Measurements from ENCODE around the gene HES3. TPM values are rescaled to one million over a fixed set of nuclear protein-coding genes. Genes with fewer than 3 reads are reported as not detected.

The HES3 gene
- total RNA-seq, 1 donor from 2014 or later, result not detected

DNA sequence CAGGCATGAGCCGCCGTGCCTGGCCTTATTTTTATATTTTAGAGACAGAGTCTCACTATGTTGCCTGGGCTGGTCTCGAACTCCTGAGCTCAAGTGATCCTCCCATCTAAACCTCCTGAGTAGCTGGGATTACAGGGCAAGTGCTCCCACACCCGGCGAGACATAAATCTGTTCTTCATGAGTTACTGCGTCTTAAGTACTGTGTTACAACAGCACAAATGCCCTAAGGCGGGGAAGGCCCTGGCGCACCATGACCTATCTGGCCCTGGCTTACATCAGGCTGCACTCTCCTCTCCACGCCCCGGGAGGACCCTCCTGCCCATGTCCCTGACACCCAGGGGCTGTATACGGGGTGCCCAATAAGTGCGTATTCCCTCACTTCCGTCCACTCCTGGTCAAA lies 12.7 kb downstream of the HES3 start:
- Histone ChIP-seq H3K36me3 (peaks cover 0 to 12% of the 10 kb centered on the region in 2 donors), H3K4me3 (no peak overlapping the region), H3K27me3 (no peaks in the 10 kb centered on the region), H3K27ac (no peak overlapping the region), H3K9me3 (no peaks in the 10 kb centered on the region), H3K4me1 (peaks cover 25% of the 10 kb centered on the region)
- intact Hi-C loops (cut with DNase I), result no loop called here
- no peak for TF ChIP-seq POLR2AphosphoS5 (IDR thresholded peaks at IDR 0.05; ENCODE audit: insufficient read depth in 1 of 2, low read depth in 1 of 2)
- no peak for TF ChIP-seq POLR2A (IDR thresholded peaks at IDR 0.05)
- TF ChIP-seq, protein P1, sequence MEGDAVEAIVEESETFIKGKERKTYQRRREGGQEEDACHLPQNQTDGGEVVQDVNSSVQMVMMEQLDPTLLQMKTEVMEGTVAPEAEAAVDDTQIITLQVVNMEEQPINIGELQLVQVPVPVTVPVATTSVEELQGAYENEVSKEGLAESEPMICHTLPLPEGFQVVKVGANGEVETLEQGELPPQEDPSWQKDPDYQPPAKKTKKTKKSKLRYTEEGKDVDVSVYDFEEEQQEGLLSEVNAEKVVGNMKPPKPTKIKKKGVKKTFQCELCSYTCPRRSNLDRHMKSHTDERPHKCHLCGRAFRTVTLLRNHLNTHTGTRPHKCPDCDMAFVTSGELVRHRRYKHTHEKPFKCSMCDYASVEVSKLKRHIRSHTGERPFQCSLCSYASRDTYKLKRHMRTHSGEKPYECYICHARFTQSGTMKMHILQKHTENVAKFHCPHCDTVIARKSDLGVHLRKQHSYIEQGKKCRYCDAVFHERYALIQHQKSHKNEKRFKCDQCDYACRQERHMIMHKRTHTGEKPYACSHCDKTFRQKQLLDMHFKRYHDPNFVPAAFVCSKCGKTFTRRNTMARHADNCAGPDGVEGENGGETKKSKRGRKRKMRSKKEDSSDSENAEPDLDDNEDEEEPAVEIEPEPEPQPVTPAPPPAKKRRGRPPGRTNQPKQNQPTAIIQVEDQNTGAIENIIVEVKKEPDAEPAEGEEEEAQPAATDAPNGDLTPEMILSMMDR (IDR thresholded peaks at IDR 0.05), result no peak
- DNase-seq (ENCODE audit: extremely low spot score in 2 of 2), result no peak

- TF ChIP-seq POLR2AphosphoS5 (IDR thresholded peaks at IDR 0.05; ENCODE audit: insufficient read depth in 1 of 2, low read depth in 1 of 2), result no peak
- TF ChIP-seq, protein P1 (IDR thresholded peaks at IDR 0.05), result no peak
Measured at GRCh38 chr1:6257541-6258069, 13.6 kb downstream of the HES3 start.

DNA sequence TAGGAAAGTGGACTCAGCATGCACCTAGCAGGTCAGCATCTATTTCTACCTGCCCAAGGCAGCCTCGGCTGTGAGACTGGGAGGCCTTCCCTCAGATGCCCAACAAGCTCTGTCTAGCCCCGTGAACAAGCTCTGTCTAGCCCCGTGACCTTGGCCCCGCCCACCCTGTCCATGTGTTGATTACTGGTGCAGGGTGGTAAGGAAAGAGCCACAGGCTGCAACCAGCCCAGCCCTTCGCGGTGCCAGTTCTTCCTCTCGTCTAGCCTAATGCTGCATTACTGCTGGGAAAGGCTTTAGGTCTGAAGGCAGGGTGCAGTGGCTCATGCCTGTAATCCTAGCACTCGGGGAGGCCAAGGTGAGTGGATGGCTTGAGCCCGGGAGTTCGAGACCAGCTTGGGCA lies 14.7 kb downstream of the HES3 start:
- no peak for DNase-seq (ENCODE audit: extremely low spot score in 2 of 2)
- no peak overlapping the region for H3K4me3 ChIP-seq
- H3K36me3 ChIP-seq, result peaks cover 0 to 4% of the 10 kb centered on the region in 2 donors
- TF ChIP-seq POLR2A (IDR thresholded peaks at IDR 0.05), result no peak
- TF ChIP-seq POLR2AphosphoS5 (IDR thresholded peaks at IDR 0.05; ENCODE audit: insufficient read depth in 1 of 2, low read depth in 1 of 2), result no peak
- TF ChIP-seq, protein P1 (IDR thresholded peaks at IDR 0.05), result no peak
- no peak overlapping the region for H3K27ac ChIP-seq
- no peaks in the 10 kb centered on the region for H3K27me3 ChIP-seq
- intact Hi-C loops (cut with DNase I), result no loop called here
- H3K9me3 ChIP-seq, result no peaks in the 10 kb centered on the region
- peaks cover 44% of the 10 kb centered on the region for H3K4me1 ChIP-seq

More at GRCh38 chr1:6257541-6258069, 13.6 kb downstream of the HES3 start:
- DNase-seq (ENCODE audit: extremely low spot score in 2 of 2), result no peak
- peaks cover 33% of the 10 kb centered on the region for H3K4me1 ChIP-seq
- H3K27ac ChIP-seq, result no peak overlapping the region
- H3K4me3 ChIP-seq, result no peak overlapping the region
- H3K9me3 ChIP-seq, result no peaks in the 10 kb centered on the region
- H3K36me3 ChIP-seq, result peaks cover 0 to 12% of the 10 kb centered on the region in 2 donors
- no peaks in the 10 kb centered on the region for H3K27me3 ChIP-seq
- intact Hi-C loops (cut with DNase I), result no loop called here

GRCh38 chr1:6259491-6260362 lies 15.7 kb downstream of the HES3 start:
- TF ChIP-seq POLR2AphosphoS5 (IDR thresholded peaks at IDR 0.05; ENCODE audit: insufficient read depth in 1 of 2, low read depth in 1 of 2) (peak in 1 of 2 donors; percentile 71), POLR2A (IDR thresholded peaks at IDR 0.05) (peak in 1 of 2 donors; percentile 38)
- TF ChIP-seq, protein P1 (IDR thresholded peaks at IDR 0.05), result no peak
- Histone ChIP-seq H3K27me3 (no peaks in the 10 kb centered on the region), H3K4me3 (peak overlapping the region; percentile 57 to 81), H3K4me1 (peaks cover 49% of the 10 kb centered on the region), H3K27ac (peak overlapping the region; percentile 75), H3K9me3 (no peaks in the 10 kb centered on the region), H3K36me3 (no peaks in the 10 kb centered on the region)
- DNase-seq (ENCODE audit: extremely low spot score in 2 of 2), result peak in 1 of 2 donors; percentile 92
- intact Hi-C loops (cut with DNase I), result no loop called here

Data from vagina (tissue), 2 donors.